Trophoblast cell (in vitro differentiated cells and primary cell): ENCODE results near the gene SYNE2.

Experiments used
- DNase-seq, 2 donors: peaks; one replicate each; pipeline ENCODE4 v3.0.0-alpha.2; 2016
- H2AFZ ChIP-seq: 2 replicates; pipeline ENCODE4 v1.6.1; 2013; ENCODE audit warnings: low read length, moderate library complexity, mild to moderate bottlenecking; ENCODE audit not compliant: insufficient read depth, poor library complexity
- H2AK5ac ChIP-seq: 2 replicates; pipeline ENCODE4 v1.6.1; 2013; ENCODE audit warnings: mild to moderate bottlenecking, low read length
- H2BK120ac ChIP-seq: 2 replicates; pipeline ENCODE4 v1.6.1; 2013; ENCODE audit warnings: low read length, mild to moderate bottlenecking, moderate library complexity; ENCODE audit not compliant: insufficient read depth, poor library complexity
- H2BK12ac ChIP-seq: 2 replicates; pipeline ENCODE4 v1.6.1; 2013; ENCODE audit warnings: mild to moderate bottlenecking, low read length, moderate library complexity
- H2BK5ac ChIP-seq: 2 replicates; pipeline ENCODE4 v1.6.1; 2013; ENCODE audit warnings: low read length, low read depth, moderate library complexity, mild to moderate bottlenecking; ENCODE audit not compliant: poor library complexity
- H3K14ac ChIP-seq: 2 replicates; pipeline ENCODE4 v1.6.1; 2013; ENCODE audit warnings: mild to moderate bottlenecking, low read length
- H3K18ac ChIP-seq: 2 replicates; pipeline ENCODE4 v1.6.1; 2013; ENCODE audit warnings: mild to moderate bottlenecking, low read length
- H3K23ac ChIP-seq: 2 replicates; pipeline ENCODE4 v1.6.1; 2013; ENCODE audit warnings: low read length
- H3K27ac ChIP-seq: 2 replicates; pipeline ENCODE4 v1.5.1; 2013; ENCODE audit warnings: low read depth, mild to moderate bottlenecking, inconsistent platforms, low read length, moderate library complexity
- H3K27me3 ChIP-seq: 2 replicates; pipeline ENCODE4 v1.6.1; 2013; ENCODE audit warnings: inconsistent platforms, mild to moderate bottlenecking, low read length, moderate library complexity; ENCODE audit not compliant: insufficient read depth
- H3K36me3 ChIP-seq, 2 experiments: 1 replicate in 1 of 2; 2 replicates in 1 of 2; pipeline ENCODE4 v1.6.1; 2013; ENCODE audit warnings: low read length in 2 of 2, mild to moderate bottlenecking in 2 of 2, moderate library complexity in 1 of 2; ENCODE audit not compliant: insufficient read depth in 2 of 2, control insufficient read depth in 1 of 2
- H3K4ac ChIP-seq: 2 replicates; pipeline ENCODE4 v1.6.1; 2013; ENCODE audit warnings: low read depth, mild to moderate bottlenecking, low read length, moderate library complexity
- H3K4me1 ChIP-seq, 2 experiments: 1 replicate in 1 of 2; 2 replicates in 1 of 2; pipeline ENCODE4 v1.6.1; 2013; ENCODE audit warnings: low read length in 2 of 2, mild to moderate bottlenecking in 2 of 2, moderate library complexity in 1 of 2; ENCODE audit not compliant: insufficient read depth in 2 of 2, control insufficient read depth in 1 of 2
- H3K4me2 ChIP-seq: 2 replicates; pipeline ENCODE4 v1.6.1; 2013; ENCODE audit warnings: inconsistent platforms, mild to moderate bottlenecking, low read length, moderate library complexity
- H3K4me3 ChIP-seq: 2 replicates; pipeline ENCODE4 v1.5.1; 2013; ENCODE audit warnings: mild to moderate bottlenecking, low read depth, low read length, inconsistent platforms
- H3K79me1 ChIP-seq: one replicate; pipeline ENCODE4 v1.6.1; 2013; ENCODE audit warnings: low read length
- H3K79me2 ChIP-seq: 2 replicates; pipeline ENCODE4 v1.6.1; 2013; ENCODE audit warnings: low read length, mild to moderate bottlenecking; ENCODE audit not compliant: control insufficient read depth, insufficient read depth, poor library complexity
- H3K9ac ChIP-seq: 2 replicates; pipeline ENCODE4 v1.6.1; 2013; ENCODE audit warnings: mild to moderate bottlenecking, low read length
- H3K9me3 ChIP-seq: 2 replicates; pipeline ENCODE4 v1.6.1; 2013; ENCODE audit warnings: low read depth, mild to moderate bottlenecking, control low read depth, inconsistent platforms, low read length; ENCODE audit not compliant: insufficient read depth
- H4K12ac ChIP-seq: 2 replicates; pipeline ENCODE4 v1.6.1; 2013; ENCODE audit warnings: low read depth, mild to moderate bottlenecking, low read length, moderate library complexity
- H4K8ac ChIP-seq: 2 replicates; pipeline ENCODE4 v1.6.1; 2013; ENCODE audit warnings: low read depth, mild to moderate bottlenecking, low read length, moderate library complexity
- H4K91ac ChIP-seq: one replicate; pipeline ENCODE4 v1.6.1; 2013; ENCODE audit warnings: low read depth, mild to moderate bottlenecking, low read length, moderate library complexity
- WGBS: extraction: QIAGEN DNeasy Blood & Tissue Kit; methylation state at CpG from one replicate; pipeline ENCODE4 v1.1.7; 2013; ENCODE audit warnings: missing lambda C conversion rate; ENCODE audit not compliant: insufficient read length, insufficient coverage; ENCODE audit errors: extremely low coverage; 5-methylcytosine and 5-hydroxymethylcytosine counted together

Gene SYNE2

GRCh38 chr14:64221391-64222003, 368.7 kb downstream of the SYNE2 start:
- Histone ChIP-seq H3K4ac (no peak overlapping the region), H4K12ac (no peak overlapping the region)

DNA sequence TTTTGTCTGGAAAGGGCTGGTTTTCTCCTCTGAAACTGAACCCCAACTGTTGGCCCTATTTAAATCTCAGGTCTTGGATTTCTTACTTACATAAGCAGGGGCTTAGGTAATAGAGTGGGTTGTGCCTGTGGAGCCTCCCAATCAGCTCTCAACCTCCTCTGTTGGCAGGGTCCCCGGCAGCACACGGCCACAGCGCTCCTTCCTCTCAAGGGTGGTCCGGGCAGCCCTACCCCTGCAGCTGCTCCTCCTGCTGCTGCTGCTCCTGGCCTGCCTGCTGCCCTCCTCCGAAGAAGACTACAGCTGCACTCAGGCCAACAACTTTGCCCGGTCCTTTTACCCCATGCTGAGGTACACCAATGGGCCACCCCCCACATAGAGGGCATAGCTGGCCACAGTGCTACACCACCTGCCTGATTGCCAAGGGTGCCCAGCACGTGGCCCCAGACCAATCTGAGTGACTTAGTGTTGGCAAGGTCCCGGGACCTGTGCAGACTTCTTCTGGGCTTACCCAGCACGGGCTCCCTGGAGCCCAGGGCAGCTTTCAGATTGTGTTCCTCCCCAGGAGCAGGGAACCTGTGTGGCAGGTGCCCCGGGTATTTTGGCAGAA, 372.4 kb downstream of the SYNE2 start:
- Histone ChIP-seq H3K9ac (no peak overlapping the region), H3K79me1 (no peaks in the 10 kb centered on the region), H3K23ac (no peak overlapping the region), H2AK5ac (no peak overlapping the region), H3K4me3 (no peak overlapping the region), H3K4me2 (no peak overlapping the region), H3K14ac (no peak overlapping the region), H2BK5ac (no peak overlapping the region), H2BK120ac (no peak overlapping the region), H2BK12ac (no peak overlapping the region), H3K4me1 (no peaks in the 10 kb centered on the region), H4K91ac (no peak overlapping the region), H3K9me3 (no peaks in the 10 kb centered on the region), H3K18ac (no peak overlapping the region), H3K79me2 (no peaks in the 10 kb centered on the region), H4K12ac (no peak overlapping the region), H3K27me3 (no peaks in the 10 kb centered on the region), H3K27ac (no peak overlapping the region), H3K4ac (no peak overlapping the region), H3K36me3 (peaks cover 20 to 30% of the 10 kb centered on the region in 2 experiments), H2AFZ (no peak overlapping the region), H4K8ac (no peak overlapping the region)
- no peak for DNase-seq
- WGBS: no CpG with 5 or more reads among the region's 10 CpGs

More at GRCh38 chr14:64221391-64222003, 368.7 kb downstream of the SYNE2 start:
- Histone ChIP-seq H3K4me1 (peaks cover 2 to 8% of the 10 kb centered on the region in 2 experiments), H3K4me3 (no peak overlapping the region), H3K79me2 (no peaks in the 10 kb centered on the region), H2BK5ac (no peak overlapping the region), H3K79me1 (no peaks in the 10 kb centered on the region), H3K27ac (no peak overlapping the region), H3K9me3 (no peaks in the 10 kb centered on the region), H3K23ac (no peak overlapping the region), H2BK120ac (no peak overlapping the region), H3K18ac (no peak overlapping the region), H2AFZ (no peak overlapping the region), H3K27me3 (no peaks in the 10 kb centered on the region), H3K14ac (no peak overlapping the region), H4K91ac (no peak overlapping the region), H3K4me2 (no peak overlapping the region), H2AK5ac (no peak overlapping the region), H3K36me3 (peaks cover 24 to 36% of the 10 kb centered on the region in 2 experiments), H4K8ac (no peak overlapping the region), H3K9ac (no peak overlapping the region), H2BK12ac (no peak overlapping the region)
- no CpG with 5 or more reads among the region's 14 CpGs for WGBS
- DNase-seq: no peak

DNA sequence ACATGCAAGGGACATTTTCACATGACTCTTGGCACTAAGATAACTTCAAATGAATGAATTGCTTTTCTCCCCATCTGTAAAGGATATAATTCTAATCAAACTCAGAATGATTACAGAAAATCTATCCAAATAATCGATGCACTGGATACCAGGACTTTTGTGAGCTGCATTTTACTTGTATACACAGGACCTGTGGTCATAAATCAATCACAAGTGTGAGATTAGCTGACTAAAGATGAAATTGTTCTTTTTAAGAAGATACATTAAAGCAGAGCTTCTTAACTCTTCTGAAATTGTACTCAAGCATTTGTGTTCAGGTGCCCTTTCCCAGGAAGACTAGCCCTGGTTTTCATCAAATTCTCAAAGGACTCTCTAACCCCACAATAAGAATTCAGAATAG, 375.1 kb downstream of the SYNE2 start:
- Histone ChIP-seq H2BK120ac (no peak overlapping the region), H3K36me3 (peaks cover 11 to 19% of the 10 kb centered on the region in 2 experiments), H3K27ac (no peak overlapping the region), H3K79me2 (no peaks in the 10 kb centered on the region), H3K9me3 (no peaks in the 10 kb centered on the region), H3K9ac (no peak overlapping the region), H2BK5ac (no peak overlapping the region), H3K18ac (no peak overlapping the region), H2BK12ac (no peak overlapping the region), H3K23ac (no peak overlapping the region), H4K12ac (no peak overlapping the region), H3K27me3 (no peaks in the 10 kb centered on the region), H2AFZ (no peak overlapping the region), H3K4me2 (no peak overlapping the region), H3K4ac (no peak overlapping the region), H4K8ac (no peak overlapping the region), H3K4me1 (peaks cover 0 to 3% of the 10 kb centered on the region in 2 experiments), H2AK5ac (no peak overlapping the region), H3K79me1 (no peaks in the 10 kb centered on the region), H3K4me3 (no peak overlapping the region), H4K91ac (no peak overlapping the region), H3K14ac (no peak overlapping the region)
- no CpG with 5 or more reads among the region's 1 CpG for WGBS
- DNase-seq: no peak

DNA sequence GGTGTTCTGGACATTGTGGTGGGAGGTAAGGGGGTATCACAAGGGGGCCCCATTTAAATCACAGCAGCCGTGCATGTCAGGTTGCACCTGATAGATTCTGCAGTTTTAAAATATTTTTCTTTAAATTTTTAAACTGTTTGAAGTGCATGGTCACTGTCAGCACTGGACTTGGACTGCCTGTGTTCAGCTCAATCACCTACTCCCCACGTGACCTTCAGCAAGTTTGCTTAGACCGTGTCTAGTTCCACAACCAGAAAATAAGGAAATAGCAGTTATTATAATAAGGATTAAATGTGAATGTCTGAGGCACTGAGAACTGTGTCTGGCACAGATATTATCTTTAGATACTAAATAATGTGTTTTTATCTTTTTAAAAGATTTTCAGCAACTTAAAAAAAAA, 376.7 kb downstream of the SYNE2 start:
- no CpG with 5 or more reads among the region's 3 CpGs for WGBS
- no peaks in the 10 kb centered on the region for H3K79me1 ChIP-seq
- H4K8ac ChIP-seq: no peak overlapping the region

More for the DNA sequence above, 376.7 kb downstream of the SYNE2 start:
- Histone ChIP-seq H3K18ac (no peak overlapping the region), H3K4me3 (no peak overlapping the region), H3K4me2 (no peak overlapping the region), H4K91ac (no peak overlapping the region), H3K4ac (no peak overlapping the region), H3K36me3 (peaks cover 10 to 11% of the 10 kb centered on the region in 2 experiments), H4K12ac (no peak overlapping the region), H3K27ac (no peak overlapping the region), H3K4me1 (peaks cover 0 to 3% of the 10 kb centered on the region in 2 experiments), H3K27me3 (no peaks in the 10 kb centered on the region), H3K23ac (no peak overlapping the region), H3K79me2 (no peaks in the 10 kb centered on the region), H3K9me3 (peaks cover 3% of the 10 kb centered on the region), H3K9ac (no peak overlapping the region), H2AFZ (no peak overlapping the region), H2AK5ac (no peak overlapping the region), H2BK5ac (no peak overlapping the region), H2BK120ac (no peak overlapping the region), H3K14ac (no peak overlapping the region), H2BK12ac (no peak overlapping the region)
- no peak for DNase-seq
